Measurements from ENCODE around the gene MAEA.

Gene MAEA

GRCh38 chr4:1289207-1290164, at the start of gene MAEA:
Gene MAEA, plus strand, starts transcription at chr4:1289891. Its CDS starts 23 bp downstream, at chr4:1289914.
- DNase-seq (ENCODE audit: low spot score): peak; percentile 96

- no peak for DNase-seq (ENCODE audit: low spot score)
Observed at GRCh38 chr4:1239950-1240307, 49.8 kb upstream of the MAEA start.

GRCh38 chr4:1240721-1241465, 48.8 kb upstream of the MAEA start:
- no peak for DNase-seq (ENCODE audit: low spot score)

- no peak for DNase-seq (ENCODE audit: low spot score)
Observed at GRCh38 chr4:1241466-1241935, 48.2 kb upstream of the MAEA start.

- no peak for DNase-seq (ENCODE audit: low spot score)
Observed at GRCh38 chr4:1241936-1242505, 47.7 kb upstream of the MAEA start.

- DNase-seq (ENCODE audit: low spot score): no peak
Observed at GRCh38 chr4:1242506-1243450, 46.9 kb upstream of the MAEA start.

- no peak for DNase-seq (ENCODE audit: low spot score)
Observed at GRCh38 chr4:1243451-1244080, 46.1 kb upstream of the MAEA start.

GRCh38 chr4:1244081-1244977, 45.4 kb upstream of the MAEA start:
- DNase-seq (ENCODE audit: low spot score): no peak

GRCh38 chr4:1244978-1245471, 44.7 kb upstream of the MAEA start:
- DNase-seq (ENCODE audit: low spot score): no peak

GRCh38 chr4:1245481-1246051, 44.1 kb upstream of the MAEA start:
- no peak for DNase-seq (ENCODE audit: low spot score)

GRCh38 chr4:1246111-1246881, 43.4 kb upstream of the MAEA start:
- DNase-seq (ENCODE audit: low spot score): no peak

GRCh38 chr4:1246901-1247863, 42.5 kb upstream of the MAEA start:
- DNase-seq (ENCODE audit: low spot score): no peak

GRCh38 chr4:1247864-1248244, 41.8 kb upstream of the MAEA start:
- DNase-seq (ENCODE audit: low spot score): no peak

GRCh38 chr4:1248245-1249147, 41.2 kb upstream of the MAEA start, which contains the start of gene CTBP1:
Gene CTBP1, minus strand, starts transcription at chr4:1249130. Its CDS starts 7,799 bp downstream, at chr4:1241331.
- peak; percentile 87 for DNase-seq (ENCODE audit: low spot score)

- DNase-seq (ENCODE audit: low spot score): peak; percentile 91
Observed at GRCh38 chr4:1249148-1249730, 40.5 kb upstream of the MAEA start.
